Measurements from ENCODE around the gene NET1. TPM values are rescaled to one million over a fixed set of nuclear protein-coding genes. Genes with fewer than 3 reads are reported as not detected.

NET1 gene
- polyA plus RNA-seq, 2 of the 4 experiments (the other 2 are of a cell fraction): 42.9 to 132 TPM

DNA sequence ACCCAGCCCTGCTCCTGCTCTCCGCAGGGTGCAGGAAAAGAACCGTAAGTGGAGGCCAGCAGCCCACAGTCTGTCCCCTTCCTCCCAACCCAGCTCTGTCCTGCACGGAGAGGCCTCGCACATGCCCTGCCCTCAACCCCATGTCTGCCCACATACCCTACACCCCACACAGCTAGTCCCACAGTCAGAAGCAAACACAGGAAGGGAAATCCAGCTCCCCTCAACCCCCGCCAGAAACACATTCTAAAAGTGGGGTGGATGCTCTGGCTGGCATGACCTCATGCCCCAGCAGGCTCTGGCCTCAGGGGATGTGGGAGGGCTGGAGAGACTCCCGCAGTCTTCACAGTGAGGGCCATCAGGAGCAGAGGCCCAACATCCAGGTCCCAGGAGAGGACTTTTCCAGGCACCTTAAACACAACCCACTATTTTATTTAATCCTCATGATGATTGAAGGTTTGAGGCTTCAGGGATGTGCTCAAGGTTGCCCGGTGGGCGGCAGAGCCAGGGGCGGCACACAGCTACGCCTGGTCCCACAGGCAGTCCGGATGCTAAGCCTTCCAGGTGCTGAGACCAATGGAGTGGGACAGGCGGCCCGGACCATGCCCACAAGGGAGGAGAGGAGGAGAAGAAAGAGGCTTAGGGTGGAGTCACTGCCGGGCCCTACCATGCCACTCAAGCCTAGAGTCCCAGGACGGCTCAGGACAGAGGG lies 57.1 kb downstream of the NET1 start:
- Histone ChIP-seq H3K4me3 (no peak overlapping the region), H3K4me1 (peaks cover 6% of the 10 kb centered on the region; the same call in 1 of the 3 replicates), H3K27ac (0 out of 6 replicates have a peak overlapping the region, but pooled peaks of 1 of the 2 experiments have one; percentile 0), H3K9me3 (no peaks in the 10 kb centered on the region), H3K4me2 (no peak overlapping the region)
- TF ChIP-seq CHD2 (IDR thresholded peaks at IDR 0.05; ENCODE audit: low read length, partially characterized antibody) (no peak), REST (IDR thresholded peaks at IDR 0.05) (no peak)
- WGBS (ENCODE audit: missing lambda C conversion rate): 78% methylated on average over 14 of the region's 15 CpGs
- no peak for DNase-seq (ENCODE audit: low read depth in 1 of 2, low spot score in 1 of 2)
- ChIA-PET CTCF (no interaction called here), POLR2A (no interaction called here)
- FAIRE-seq: no peak
- no peak for ATAC-seq

GRCh38 chr10:5470062-5470751 lies 57.9 kb downstream of the NET1 start:
- Histone ChIP-seq H3K4me3 (no peak overlapping the region), H3K27ac (0 out of 6 replicates have a peak overlapping the region, but pooled peaks of 1 of the 2 experiments have one; percentile 0), H3K4me1 (peaks cover 9% of the 10 kb centered on the region; the same call in 2 of the 3 replicates), H3K4me2 (no peak overlapping the region), H3K9me3 (no peaks in the 10 kb centered on the region)
- no peak for DNase-seq (ENCODE audit: low read depth in 1 of 2, low spot score in 1 of 2)
- no peak for FAIRE-seq
- POLR2A ChIA-PET: no interaction called here
- CTCF ChIA-PET: no interaction called here
- WGBS (ENCODE audit: missing lambda C conversion rate): 91% methylated on average over 13 of the region's 15 CpGs
- TF ChIP-seq ZNF302 (CRISPR knock-in tag; IDR thresholded peaks at IDR 0.05): no peak
- no peak for TF ChIP-seq RCOR1 (IDR thresholded peaks at IDR 0.05; ENCODE audit: low read depth, low read length)
- TF ChIP-seq GATA3 (IDR thresholded peaks at IDR 0.05; ENCODE audit: borderline replicate concordance): no peak
- TF ChIP-seq KDM1A (IDR thresholded peaks at IDR 0.05; ENCODE audit: low read depth): no peak
- no peak for TF ChIP-seq EHMT2 (IDR thresholded peaks at IDR 0.05; ENCODE audit: low read depth)
- TF ChIP-seq E2F6 (IDR thresholded peaks at IDR 0.05; ENCODE audit: borderline replicate concordance, low read depth): no peak
- TF ChIP-seq, protein P1, sequence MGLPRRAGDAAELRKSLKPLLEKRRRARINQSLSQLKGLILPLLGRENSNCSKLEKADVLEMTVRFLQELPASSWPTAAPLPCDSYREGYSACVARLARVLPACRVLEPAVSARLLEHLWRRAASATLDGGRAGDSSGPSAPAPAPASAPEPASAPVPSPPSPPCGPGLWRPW (IDR thresholded peaks at IDR 0.05): no peak
- no peak for TF ChIP-seq EP300 (IDR thresholded peaks at IDR 0.05)
- TF ChIP-seq, protein P2, sequence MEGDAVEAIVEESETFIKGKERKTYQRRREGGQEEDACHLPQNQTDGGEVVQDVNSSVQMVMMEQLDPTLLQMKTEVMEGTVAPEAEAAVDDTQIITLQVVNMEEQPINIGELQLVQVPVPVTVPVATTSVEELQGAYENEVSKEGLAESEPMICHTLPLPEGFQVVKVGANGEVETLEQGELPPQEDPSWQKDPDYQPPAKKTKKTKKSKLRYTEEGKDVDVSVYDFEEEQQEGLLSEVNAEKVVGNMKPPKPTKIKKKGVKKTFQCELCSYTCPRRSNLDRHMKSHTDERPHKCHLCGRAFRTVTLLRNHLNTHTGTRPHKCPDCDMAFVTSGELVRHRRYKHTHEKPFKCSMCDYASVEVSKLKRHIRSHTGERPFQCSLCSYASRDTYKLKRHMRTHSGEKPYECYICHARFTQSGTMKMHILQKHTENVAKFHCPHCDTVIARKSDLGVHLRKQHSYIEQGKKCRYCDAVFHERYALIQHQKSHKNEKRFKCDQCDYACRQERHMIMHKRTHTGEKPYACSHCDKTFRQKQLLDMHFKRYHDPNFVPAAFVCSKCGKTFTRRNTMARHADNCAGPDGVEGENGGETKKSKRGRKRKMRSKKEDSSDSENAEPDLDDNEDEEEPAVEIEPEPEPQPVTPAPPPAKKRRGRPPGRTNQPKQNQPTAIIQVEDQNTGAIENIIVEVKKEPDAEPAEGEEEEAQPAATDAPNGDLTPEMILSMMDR (IDR thresholded peaks at IDR 0.05): no peak
- TF ChIP-seq, protein P3, sequence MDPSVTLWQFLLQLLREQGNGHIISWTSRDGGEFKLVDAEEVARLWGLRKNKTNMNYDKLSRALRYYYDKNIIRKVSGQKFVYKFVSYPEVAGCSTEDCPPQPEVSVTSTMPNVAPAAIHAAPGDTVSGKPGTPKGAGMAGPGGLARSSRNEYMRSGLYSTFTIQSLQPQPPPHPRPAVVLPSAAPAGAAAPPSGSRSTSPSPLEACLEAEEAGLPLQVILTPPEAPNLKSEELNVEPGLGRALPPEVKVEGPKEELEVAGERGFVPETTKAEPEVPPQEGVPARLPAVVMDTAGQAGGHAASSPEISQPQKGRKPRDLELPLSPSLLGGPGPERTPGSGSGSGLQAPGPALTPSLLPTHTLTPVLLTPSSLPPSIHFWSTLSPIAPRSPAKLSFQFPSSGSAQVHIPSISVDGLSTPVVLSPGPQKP (IDR thresholded peaks at IDR 0.05; ENCODE audit: low read depth, low read length): no peak
- TF ChIP-seq, protein P4, sequence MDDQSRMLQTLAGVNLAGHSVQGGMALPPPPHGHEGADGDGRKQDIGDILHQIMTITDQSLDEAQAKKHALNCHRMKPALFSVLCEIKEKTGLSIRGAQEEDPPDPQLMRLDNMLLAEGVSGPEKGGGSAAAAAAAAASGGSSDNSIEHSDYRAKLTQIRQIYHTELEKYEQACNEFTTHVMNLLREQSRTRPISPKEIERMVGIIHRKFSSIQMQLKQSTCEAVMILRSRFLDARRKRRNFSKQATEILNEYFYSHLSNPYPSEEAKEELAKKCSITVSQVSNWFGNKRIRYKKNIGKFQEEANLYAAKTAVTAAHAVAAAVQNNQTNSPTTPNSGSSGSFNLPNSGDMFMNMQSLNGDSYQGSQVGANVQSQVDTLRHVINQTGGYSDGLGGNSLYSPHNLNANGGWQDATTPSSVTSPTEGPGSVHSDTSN (IDR thresholded peaks at IDR 0.05): no peak
- TF ChIP-seq REST (IDR thresholded peaks at IDR 0.05): no peak
- ATAC-seq: no peak
